ENCODE measurements around the gene NDE1.

DNA sequence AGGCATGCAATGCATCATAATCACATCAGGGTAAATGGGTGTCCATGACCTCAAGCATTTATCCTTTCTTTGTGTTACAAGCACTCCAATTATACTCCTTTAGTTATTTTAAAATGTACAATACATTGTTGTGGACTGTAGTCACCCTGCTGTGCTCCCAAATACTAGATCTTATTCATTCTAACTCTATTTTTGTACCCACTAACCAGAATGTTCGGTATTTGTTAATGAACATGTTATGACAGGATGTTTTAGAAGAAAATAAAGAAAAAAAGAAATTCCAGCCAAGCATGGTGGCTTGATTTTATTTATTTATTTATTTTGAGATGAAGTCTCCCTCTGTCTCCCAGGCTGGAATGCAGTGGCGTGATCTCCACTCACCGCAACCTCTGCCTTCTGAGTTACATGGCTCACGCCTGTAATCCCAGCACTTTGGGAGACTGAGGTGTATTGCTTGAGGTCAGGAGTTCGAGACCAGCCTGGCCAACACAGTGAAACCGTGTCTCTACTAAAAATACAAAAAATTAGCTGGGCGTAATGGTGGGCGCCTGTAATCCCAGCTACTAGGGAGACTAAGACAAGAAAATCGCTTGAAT, 1.8 kb upstream of the NDE1 start:
- TF ChIP-seq, protein P1, sequence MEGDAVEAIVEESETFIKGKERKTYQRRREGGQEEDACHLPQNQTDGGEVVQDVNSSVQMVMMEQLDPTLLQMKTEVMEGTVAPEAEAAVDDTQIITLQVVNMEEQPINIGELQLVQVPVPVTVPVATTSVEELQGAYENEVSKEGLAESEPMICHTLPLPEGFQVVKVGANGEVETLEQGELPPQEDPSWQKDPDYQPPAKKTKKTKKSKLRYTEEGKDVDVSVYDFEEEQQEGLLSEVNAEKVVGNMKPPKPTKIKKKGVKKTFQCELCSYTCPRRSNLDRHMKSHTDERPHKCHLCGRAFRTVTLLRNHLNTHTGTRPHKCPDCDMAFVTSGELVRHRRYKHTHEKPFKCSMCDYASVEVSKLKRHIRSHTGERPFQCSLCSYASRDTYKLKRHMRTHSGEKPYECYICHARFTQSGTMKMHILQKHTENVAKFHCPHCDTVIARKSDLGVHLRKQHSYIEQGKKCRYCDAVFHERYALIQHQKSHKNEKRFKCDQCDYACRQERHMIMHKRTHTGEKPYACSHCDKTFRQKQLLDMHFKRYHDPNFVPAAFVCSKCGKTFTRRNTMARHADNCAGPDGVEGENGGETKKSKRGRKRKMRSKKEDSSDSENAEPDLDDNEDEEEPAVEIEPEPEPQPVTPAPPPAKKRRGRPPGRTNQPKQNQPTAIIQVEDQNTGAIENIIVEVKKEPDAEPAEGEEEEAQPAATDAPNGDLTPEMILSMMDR (IDR thresholded peaks at IDR 0.05 in 4 of 5, conservative IDR thresholded peaks at IDR 0.05 in 1 of 5), result no peak
- TF ChIP-seq POLR2A (IDR thresholded peaks at IDR 0.05), result no peak

Measured in gastrocnemius medialis (tissue), 4 donors.